ENCODE results near the gene NUDT16L1.
"Not testable (repeated sequence)": the region's sequence is repeated elsewhere in the genome, so short reads cannot be mapped to it uniquely, and the experiment has no call there.

NUDT16L1 gene

DNA sequence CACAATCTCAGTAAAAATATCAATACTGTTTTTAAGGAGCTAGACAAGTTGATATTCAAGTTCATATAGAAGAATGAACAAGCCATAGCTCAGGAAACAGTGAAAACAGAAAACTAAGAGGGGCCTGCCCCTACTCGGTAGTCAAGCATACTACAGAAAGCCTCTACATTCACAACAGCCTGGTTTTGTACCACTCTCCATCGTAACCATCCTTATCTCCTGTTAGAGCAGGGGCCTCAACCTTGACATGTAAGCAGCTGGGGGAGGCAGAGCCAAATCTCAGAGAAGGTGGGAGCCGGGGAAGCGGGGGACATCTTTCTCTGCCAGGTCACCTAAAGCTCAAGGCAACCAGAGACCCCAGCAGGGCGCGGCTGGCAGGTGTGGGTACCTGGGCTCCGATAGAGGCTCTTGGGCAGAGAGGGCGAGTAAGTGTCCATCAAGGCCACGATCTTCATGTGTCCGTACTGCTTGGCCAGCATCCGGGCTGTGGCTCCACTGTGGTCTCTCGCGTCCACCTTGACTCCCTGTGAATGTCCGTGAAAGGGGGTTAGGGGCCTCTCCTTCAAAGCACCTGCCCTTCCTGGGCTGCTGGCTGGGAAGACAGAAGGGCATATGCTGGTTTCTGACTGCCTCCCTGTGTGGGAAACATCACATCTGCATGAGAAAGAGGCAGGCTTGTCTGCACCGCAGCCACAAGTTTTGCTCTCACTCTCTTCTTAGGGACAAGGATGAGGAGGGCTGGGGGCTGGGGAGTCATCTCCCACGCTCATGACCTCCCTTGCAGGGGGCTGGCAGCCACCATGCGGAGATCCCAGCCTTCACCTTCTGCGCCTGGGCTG is 20.5 kb downstream of the NUDT16L1 start:
- in situ Hi-C loops (cut with MboI; ENCODE audit: low sequenced_read_pairs): no loop called here

DNA sequence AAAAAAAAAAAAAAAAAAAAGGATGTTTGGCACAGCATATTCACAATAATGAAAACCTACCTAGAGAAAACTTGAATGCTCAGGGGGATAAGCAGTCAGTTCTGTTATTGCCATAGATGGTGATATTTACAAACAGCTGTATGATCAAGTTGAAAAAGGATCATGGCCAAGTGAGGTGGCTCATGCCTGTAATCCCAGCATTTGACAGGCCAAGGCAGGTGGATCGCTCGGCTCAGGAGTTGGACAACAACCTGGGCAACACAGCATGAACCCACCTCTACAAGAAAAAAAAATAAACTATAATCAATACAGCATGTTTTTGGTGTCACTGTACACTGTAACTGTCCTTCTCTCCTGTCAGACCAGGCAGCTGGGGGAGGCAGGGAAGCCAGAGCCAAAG is 21.6 kb downstream of the NUDT16L1 start:
- in situ Hi-C loops (cut with MboI; ENCODE audit: low sequenced_read_pairs): no loop called here

DNA sequence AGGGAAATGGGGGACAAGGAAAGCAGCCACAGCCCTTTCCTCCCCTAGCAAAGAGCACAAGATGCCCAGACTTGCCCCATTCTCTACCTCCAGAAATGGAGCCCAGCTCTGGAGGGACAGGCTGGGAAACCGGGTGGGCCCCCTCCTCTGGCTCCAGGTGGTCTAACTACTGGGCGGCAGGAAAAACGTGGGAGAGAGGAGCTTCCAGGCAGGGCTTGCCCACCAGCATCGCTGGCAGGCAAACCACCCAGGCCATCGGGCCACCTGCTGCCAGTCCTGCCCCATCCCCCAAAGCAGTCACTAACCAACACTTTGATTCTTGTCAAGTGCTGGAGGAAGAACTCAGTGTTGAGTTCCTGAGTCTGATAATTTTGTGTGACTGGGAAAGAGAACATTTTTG is 25.1 kb downstream of the NUDT16L1 start:
- in situ Hi-C loops (cut with MboI; ENCODE audit: low sequenced_read_pairs): no loop called here

DNA sequence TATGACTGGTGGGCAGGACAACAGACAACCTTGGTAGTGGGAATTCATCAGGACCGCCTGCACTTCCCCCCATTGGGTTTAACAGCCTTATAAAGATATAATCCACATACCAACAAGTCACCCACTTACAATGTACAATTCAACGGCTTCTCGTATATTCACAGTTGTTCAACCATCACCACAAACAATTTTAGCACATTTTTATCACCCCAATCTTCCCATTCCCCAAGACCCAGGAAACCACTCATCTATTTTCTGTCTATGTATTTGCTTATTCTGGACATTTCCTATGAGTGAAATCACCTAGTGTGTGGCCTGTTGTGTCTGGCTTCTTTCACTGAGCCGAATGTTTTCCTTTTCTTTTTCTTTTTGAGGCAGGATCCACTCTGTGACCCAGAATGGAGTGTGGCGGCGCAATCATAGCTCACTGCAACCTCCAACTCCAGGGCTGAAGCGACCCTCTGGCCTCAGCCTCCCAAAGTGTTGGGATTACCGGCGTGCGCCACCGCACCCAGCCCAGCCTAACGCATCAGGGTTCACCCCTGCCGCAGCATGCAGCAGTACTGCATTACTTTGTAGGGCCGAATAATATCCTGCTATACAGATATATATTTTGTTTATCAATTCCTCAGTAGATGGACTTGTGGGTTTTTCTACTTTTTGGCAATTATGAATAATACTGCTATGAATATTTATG is 29.9 kb downstream of the NUDT16L1 start:
- in situ Hi-C loops (cut with MboI; ENCODE audit: low sequenced_read_pairs): no loop called here

DNA sequence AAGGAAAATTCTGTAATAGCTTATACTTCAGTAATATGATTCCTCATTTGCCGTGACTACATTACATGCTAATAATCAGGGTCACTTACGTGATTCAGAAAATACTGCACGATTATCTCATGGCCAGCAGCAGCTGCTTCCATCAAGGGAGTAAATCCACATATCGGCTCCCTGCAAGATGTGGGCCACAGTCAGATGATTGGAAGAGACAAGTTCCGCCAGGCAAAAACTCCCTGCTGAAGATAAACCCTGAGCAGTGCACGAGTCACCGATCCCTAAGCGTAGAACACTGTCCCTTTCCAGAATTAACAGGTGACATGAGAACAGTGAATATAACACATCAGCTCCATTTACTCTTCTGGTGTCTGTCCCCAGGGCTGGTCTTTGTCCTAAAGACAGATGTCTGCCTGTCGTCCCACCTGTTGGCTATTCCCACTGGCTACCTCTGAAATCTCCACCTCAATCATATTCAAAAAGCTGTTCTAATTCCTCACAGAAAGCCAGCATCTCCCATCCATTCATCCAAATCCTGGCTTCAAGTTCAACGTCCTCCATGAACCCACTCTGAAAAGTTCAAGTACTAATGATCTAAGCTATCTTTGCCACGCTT is 31.4 kb downstream of the NUDT16L1 start:
- in situ Hi-C loops (cut with MboI; ENCODE audit: low sequenced_read_pairs): no loop called here

DNA sequence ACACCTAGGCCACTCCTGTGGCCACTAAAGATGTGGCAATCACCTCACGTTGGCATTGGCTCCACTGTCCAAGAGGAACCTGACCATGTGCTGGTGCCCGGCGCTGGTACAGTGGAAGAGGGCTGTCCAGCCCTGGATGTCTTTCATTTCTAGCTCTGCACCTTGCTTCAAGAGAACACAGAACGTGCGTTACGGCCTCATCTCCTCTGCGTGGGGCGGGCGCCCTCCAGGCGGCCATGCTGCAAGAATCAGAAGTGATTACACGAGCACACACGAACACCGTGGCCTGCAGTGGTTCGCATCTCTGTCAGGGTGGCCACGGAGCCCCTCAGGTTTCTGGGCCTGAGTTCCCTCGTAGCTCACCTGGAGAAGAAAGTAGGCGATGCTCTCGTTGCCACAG is 33.3 kb downstream of the NUDT16L1 start:
- in situ Hi-C loops (cut with MboI; ENCODE audit: low sequenced_read_pairs): no loop called here

DNA sequence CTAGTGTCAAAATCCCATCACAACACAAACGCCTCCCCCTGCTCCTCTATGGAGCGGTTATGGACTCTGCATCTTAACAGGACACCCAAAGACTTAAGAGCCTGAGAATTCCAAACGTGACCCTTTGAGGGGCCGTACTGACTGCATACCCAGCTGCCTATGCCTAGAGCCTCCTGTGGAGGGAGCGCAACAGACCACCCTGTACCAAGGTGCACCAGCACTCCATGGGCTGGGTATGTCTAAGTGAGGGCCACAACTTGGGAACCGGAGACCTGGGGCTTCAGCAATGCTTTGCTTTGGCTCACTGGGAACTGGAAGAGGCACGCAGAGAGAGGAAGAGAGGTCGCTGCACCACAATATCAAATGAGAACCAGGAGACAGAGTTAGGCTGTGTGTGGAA is 35.3 kb downstream of the NUDT16L1 start:
- in situ Hi-C loops (cut with MboI; ENCODE audit: low sequenced_read_pairs): no loop called here

DNA sequence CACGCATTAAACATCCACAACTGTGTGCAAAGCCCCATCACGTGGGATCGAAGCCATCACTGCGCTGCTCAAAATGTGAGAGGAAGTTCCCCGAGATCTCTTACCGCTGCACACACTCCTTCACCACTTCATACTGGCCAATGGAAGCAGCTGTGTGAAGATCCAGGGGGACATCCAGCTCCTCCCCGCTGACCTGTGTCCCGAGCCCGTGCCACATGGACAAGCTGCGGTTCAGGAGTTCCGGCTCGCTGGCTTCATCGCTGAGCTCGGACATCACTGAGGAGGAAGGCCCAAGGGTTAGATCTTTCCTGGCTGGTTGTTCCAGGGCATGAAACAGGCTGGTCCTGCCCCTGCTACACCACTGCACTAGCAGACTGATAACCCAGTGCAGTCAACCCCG is 36.5 kb downstream of the NUDT16L1 start:
- in situ Hi-C loops (cut with MboI; ENCODE audit: low sequenced_read_pairs): no loop called here

DNA sequence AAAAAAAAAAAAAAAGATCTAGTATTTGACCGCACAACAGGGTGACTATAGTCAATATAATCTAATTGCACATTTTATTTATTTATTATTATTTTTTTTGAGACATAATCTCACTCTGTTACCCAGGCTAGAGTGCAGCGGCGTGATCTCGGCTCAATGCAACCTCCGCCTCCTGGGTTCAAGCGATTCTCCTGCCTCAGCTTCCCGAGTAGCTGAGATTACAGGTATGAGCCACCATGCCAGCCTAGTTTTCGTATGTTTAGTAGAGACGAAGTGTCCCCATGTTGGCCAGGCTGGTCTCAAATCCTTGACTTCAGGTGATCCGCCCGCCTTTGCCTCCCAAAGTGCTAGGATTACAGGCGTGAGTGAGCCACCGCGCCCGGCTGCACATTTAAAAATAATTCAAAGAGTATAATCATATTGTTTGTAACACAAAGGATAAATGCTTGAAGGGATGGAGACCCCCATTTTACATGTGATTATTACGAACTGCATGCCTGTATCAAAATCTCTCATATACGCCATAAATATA is 39.9 kb downstream of the NUDT16L1 start:
- in situ Hi-C loops (cut with MboI; ENCODE audit: low sequenced_read_pairs): no loop called here

DNA sequence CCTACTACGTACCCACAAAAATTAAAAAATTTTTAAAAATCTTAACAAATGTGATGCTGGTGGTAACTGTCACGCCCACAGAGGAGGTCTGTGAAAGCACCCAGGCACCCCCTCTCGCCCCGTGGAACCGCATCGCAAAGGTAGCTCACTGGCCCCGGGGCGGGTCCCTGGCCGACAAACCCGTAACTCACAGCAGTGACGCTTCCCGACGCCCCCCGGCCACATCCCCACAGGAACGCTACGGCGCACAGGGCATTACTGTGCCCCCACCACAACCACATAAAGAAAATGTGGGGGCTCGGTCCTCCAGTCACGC is 40.3 kb downstream of the NUDT16L1 start:
- in situ Hi-C loops (cut with MboI; ENCODE audit: low sequenced_read_pairs): no loop called here

DNA sequence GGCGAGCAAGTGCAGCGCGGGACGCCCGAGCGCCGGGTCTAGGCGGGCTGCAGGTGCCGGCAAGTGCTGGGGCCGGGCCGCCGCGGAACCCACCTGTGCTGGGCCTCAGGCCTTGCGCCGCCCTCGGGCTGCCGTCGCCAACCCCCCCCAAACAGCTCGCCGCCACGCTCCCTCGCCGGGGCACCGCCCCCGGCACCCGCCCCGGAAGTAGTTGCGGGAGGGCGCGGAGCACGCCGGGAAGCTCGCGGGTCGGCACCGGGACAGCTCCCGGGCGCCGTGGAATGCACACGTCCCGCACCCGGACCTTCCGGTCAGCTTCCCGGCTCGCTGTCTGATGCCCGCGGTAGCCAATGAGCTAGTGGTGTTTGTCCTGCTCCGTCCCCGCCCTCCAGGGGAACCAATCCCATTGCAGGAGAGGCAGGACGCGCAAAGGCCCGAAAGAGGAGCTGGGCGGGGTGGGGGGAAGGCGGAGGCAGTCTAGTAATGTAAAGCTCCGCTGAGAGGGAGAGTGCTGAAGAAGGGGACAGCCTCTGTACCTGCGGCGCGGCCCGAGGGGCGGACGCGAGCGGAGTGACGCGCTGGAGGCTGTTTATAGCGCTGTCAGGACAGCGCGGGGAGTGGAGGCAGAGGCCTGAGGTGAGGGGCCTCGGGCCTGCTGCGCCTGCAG is 40.8 kb downstream of the NUDT16L1 start, which contains the start of the genes ANKS3 and DNAAF8:
ANKS3 (minus strand) TSS at position 209 of the 667 bp plus-strand sequence. CDS start 4,122 bp downstream, outside the sequence.
DNAAF8 (plus strand) TSS at position 475 of the 667 bp plus-strand sequence. CDS start 1,978 bp downstream, outside the sequence.
- in situ Hi-C loops (cut with MboI; ENCODE audit: low sequenced_read_pairs): no loop called here

DNA sequence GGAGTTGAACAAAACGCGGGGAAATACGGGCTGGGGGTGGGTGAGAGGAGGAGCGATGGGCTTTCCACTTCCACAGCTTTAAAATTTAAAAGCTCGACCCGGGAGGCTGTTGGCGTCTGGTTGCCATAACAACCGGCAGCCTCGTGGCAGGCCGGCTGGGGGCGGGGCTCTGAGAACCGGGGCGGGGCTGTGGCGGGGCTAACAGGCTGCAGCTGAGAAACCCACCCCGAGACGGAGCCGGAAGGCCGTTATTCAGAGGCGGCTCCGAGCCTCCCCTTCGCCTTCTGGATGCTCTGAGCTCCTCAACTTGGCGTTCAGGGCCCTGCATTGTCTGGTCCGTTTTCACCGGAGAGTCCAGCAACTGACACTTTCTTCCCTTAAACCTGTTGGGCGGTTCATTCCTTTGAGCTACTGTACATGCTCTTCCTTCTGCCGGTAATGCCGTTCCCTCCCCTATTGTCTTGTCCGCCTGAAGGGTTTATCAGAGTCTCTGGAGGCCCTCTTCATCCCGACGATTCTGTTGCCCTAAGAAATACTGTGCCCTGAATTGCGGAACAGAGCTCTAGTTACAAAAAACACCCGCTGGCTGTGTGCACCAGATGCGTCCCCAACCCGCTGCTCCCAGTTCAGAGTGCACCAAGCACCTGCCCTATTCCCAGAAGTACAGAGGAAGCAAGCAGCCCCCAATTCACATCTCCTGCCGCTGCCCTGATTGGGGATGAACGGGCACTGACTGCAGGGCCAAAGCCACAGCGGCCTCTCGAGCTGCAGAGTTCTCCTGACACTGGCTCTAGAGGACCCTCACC is 41.6 kb downstream of the NUDT16L1 start:
- in situ Hi-C loops (cut with MboI; ENCODE audit: low sequenced_read_pairs): no loop called here

DNA sequence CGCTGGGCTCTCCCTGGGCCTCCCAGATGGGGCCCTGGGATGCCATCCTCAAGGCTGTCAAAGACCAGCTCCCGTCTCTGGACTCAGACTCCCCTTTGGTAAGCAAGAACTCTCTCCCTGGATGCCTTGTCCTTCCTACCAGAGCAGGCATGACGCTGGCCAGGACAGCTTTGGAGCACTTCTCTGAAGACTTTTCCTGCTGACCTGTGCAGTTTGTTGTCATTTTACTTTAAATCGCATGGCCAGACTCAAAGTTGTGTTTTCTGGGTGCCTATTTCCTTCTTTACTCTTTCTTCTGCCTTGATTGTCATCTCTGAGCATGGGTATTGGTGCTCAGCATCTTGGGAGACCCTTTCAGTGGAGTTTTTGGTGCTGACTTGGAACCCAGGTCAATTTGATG is 43.2 kb downstream of the NUDT16L1 start:
- in situ Hi-C loops (cut with MboI; ENCODE audit: low sequenced_read_pairs): no loop called here

DNA sequence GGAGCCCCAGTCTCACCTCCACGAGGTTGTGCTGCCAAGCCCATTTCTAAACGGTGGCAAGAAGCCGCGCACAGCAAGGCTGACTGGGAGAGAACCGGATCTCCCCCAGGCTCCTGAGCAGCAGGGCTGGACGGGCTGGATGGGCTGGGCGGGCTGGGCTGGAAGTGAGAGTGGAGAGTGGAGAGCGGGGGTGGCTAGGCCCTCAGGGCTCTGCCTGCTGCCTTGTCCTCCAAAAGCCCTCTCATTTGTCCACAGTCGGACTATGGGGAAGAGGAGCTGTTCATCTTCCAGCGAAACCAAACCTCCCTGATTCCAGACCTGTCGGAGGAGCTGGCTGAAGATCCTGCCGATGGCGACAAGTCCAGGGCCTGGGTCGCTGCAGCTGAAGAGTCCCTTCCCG is 44.2 kb downstream of the NUDT16L1 start:
- in situ Hi-C loops (cut with MboI; ENCODE audit: low sequenced_read_pairs): no loop called here

DNA sequence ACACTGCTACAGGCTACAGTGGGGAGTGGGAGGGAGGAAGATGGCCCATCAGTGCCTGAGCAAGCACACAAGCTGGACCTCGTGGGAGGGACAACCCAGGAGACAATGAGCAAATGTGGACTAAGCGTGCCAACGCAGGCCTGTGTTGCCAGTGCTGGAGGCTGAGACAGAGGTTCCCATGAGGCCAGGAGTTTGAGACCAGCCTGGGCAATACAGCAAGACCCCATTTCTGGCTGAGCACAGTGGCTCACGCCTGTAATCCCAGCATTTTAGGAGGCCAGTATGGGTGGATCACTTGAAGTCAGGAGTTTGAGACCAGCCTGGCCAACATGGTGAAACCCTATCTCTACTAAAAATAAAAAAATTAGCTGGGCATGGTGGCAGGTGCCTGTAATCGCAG is 45.0 kb downstream of the NUDT16L1 start:
- in situ Hi-C loops (cut with MboI; ENCODE audit: low sequenced_read_pairs): not testable (repeated sequence)

DNA sequence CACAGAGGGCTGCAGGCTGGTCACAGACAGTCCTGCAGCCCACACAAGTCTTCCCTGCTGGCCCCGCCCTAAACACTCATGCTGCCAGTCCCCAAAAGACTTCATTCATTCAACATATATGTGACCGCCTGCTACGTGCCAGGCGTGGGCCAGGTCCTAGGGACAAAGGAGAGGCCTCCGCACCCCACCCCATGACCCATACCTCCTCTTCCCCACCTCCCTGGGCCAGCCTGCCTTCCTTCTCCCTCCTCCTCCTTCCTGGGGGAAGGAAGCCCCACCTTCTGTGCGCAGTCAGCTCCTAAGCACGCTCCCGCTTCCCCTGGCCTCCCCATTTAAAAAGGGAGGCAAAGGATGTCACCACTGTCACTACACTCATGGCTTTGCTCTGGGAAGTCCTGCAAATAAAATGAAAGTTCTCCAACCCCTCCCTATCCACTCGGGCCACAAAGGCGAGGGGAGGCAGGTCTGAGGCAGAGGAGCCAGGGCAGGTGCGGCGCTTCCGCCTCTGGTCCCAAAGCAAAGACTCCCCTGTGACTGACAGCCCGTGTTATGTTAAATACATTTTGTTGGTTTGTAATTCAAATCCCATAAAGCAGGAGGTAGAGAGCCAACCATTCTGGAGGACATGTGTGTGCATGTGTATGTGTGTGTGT is 50.0 kb downstream of the NUDT16L1 start:
- in situ Hi-C loops (cut with MboI; ENCODE audit: low sequenced_read_pairs): no loop called here

DNA sequence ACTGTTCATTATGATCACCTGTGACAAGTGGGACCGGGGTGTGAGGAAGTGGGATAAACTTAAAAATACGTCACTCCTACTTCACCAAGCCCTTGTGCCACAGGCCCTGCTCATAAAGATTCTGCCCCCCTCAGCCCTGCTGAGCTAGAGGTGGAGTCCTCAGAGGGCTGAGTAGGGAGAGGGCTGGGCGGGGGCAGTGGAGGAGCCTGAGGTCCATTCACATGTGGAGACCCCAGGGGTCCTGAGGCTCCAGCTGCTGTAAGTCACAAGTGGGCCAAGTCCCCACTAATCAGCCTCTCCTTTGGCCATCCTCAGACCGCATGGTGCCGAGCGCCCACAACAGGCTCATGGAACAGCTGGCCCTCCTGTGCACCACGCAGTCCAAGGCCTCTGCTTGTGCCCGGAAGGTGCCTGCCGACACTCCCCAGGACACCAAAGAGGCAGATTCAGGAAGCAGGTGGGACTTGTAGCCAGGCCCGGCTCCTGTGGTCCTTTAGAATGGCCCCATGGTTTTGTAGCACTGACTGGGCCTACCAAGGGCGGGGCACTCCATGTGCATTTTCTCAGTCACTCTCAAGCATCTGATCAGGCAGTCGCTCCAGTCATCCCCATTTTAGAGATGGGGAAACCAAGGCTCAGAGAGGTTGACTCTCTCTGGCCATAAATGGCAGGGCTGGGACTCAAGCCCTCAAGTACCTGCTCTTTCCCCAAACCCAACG is 51.4 kb downstream of the NUDT16L1 start:
- in situ Hi-C loops (cut with MboI; ENCODE audit: low sequenced_read_pairs): no loop called here

DNA sequence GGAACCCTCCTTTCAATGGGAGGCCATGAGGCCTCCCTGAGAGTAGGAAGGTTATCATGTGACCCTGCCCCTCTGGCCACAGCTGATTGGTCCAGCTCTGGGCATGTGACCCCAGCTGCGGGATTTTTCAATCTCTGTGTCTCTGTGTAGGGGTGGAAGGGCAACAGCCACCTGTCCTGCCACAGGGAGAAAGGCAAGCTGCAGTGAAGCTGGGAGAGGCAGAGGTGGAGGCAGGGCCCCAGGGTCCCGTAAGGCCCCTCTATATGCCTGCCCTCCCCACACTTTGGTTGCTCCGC is 51.9 kb downstream of the NUDT16L1 start:
- in situ Hi-C loops (cut with MboI; ENCODE audit: low sequenced_read_pairs): no loop called here
